Retina (tissue), 1 donor: ENCODE data around the gene HMGA1.
"Not testable (repeated sequence)": the region's sequence is repeated elsewhere in the genome, so short reads cannot be mapped to it uniquely, and the experiment has no call there.

Experiments
- DNase-seq: peaks from one replicate; pipeline ENCODE4 v3.0.0-alpha.2; 2016

Gene HMGA1

DNA sequence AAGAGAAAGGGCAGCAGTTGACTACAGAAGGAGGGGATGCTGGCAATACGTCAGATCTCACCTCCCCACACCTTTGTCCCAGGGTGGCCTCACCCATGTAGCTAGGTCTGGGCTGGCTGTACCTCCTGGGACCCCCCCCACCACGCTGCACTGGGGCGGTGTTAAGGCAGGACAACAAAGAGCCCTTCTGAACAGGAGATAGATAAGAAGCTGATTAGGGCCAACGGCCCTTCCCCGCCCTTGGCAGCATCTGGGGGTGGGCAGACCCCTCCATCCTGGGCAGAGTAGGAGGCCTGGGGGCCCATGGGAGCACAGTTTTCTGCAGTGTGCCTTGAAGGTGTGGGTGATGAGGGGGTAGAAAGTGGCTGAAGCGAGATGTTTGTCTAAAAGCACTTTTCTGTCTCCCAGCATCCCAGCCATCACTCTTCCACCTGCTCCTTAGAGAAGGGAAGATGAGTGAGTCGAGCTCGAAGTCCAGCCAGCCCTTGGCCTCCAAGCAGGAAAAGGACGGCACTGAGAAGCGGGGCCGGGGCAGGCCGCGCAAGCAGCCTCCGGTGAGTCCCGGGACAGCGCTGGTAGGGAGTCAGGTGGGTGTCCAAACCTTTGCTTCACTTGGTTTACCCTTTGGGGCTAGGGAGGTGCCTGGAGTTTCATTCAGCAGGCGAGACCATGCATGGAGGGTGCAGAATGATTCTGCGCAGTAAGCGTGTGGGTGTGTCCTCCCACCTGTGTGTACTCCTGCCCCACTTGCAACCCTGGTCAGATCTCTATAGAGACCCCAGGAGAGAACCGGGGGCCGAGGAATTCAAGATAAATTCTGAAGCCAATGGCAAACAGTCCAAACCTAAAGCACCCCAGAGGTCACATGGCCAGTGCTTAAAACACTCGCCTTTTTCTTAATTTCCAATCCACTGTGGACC, 3.9 kb downstream of the HMGA1 start:
- no peak for DNase-seq

GRCh38 chr6:34241351-34242215, 4.9 kb downstream of the HMGA1 start:
- no peak for DNase-seq

DNA sequence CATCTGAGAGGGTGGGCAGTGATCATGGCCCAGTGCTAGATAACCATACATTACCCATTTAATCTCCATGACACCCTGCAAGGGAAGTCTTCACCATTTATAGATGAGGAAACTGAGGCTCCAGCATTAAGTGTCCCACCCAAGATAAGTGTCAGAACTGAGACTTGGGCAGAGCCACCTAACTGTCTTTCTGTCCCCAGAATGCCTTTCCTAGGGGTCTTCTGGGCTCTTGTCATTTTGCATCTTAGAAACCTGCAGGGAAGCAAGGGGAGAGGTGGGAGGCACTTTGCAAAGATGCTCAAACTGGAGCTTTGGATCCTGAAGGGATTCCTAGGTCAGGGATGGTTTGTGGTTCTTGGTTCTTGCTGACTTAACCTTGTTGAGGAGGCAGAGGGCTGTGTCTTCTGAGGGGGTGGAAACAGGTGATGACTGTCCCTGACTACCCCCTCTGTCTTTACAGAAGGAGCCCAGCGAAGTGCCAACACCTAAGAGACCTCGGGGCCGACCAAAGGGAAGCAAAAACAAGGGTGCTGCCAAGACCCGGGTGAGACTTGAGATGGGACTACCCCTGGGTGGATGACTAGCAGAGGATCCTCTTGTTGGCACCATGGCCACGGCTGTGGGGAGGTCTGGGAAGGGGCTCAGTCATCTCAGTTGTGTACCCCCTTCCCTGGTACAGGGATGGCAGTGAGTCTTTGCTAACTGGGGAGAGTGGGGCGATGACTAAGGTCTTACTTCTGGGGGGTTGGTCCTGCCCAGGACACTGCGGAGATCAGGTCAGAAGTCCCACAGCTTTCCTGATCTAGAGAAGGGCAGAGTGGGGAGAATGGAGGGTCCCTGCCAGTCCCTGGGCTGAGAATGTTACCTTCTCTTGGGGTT, 5.8 kb downstream of the HMGA1 start:
- no peak for DNase-seq

- no peak for DNase-seq
These were observed 6.6 kb downstream of the HMGA1 start for GRCh38 chr6:34243131-34243771.

DNA sequence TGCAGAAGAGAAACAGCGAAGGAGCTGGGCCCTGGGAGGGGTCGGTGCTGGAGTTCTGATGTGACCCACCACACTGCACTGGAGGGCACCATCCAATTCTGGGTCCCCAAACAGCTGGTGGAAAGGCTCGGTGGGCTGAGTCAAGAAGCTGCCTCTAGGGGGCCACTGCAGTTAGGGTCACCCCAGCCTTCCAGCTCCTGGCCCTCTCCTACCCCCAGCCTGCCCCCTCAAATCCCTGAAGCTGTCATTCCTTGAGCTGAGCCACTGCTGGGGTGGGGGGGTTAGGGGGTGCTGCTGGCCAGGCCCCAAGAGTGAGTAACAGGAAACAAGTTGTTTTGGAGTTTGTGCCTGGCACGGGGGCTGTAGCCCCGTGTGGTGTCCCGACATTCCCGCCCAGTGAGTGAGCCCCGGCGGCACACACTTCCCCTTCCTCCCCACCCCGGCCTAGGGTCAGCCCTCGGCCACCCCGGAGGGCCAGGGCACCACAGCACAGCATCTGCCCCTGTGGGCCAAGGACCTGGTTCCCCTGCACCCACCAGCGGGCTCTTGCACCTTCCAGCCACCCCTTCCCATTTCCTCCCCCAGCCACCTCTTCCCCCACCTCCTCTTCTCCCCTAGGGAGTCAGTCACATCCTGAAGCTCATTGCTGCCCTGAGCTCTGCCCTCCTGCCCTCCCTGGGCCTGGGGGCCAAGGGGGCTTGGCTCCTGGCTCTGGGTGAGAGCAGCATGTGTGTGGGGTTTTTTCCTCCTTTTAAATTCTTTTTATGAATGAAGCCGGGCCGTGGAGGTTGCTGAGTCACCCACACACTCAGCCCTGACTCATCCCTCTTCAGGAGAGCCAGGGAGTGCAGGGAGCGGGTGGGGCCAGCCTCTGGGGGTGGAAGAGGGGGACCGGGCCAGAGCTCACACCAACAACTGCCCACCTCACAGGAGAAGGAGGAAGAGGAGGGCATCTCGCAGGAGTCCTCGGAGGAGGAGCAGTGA, 7.5 kb downstream of the HMGA1 start:
- DNase-seq: no peak

DNA sequence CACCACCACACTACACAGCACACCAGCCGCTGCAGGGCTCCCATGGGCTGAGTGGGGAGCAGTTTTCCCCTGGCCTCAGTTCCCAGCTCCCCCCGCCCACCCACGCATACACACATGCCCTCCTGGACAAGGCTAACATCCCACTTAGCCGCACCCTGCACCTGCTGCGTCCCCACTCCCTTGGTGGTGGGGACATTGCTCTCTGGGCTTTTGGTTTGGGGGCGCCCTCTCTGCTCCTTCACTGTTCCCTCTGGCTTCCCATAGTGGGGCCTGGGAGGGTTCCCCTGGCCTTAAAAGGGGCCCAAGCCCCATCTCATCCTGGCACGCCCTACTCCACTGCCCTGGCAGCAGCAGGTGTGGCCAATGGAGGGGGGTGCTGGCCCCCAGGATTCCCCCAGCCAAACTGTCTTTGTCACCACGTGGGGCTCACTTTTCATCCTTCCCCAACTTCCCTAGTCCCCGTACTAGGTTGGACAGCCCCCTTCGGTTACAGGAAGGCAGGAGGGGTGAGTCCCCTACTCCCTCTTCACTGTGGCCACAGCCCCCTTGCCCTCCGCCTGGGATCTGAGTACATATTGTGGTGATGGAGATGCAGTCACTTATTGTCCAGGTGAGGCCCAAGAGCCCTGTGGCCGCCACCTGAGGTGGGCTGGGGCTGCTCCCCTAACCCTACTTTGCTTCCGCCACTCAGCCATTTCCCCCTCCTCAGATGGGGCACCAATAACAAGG, 8.5 kb downstream of the HMGA1 start:
- DNase-seq: not testable (repeated sequence)

DNA sequence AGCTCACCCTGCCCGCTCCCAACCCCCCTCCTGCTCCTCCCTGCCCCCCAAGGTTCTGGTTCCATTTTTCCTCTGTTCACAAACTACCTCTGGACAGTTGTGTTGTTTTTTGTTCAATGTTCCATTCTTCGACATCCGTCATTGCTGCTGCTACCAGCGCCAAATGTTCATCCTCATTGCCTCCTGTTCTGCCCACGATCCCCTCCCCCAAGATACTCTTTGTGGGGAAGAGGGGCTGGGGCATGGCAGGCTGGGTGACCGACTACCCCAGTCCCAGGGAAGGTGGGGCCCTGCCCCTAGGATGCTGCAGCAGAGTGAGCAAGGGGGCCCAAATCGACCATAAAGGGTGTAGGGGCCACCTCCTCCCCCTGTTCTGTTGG, 9.1 kb downstream of the HMGA1 start:
- not testable (repeated sequence) for DNase-seq

- DNase-seq: no peak
These were observed 9.5 kb downstream of the HMGA1 start for GRCh38 chr6:34246249-34246562.

GRCh38 chr6:34246563-34247391, 10.1 kb downstream of the HMGA1 start:
- DNase-seq: peak; percentile 59

- DNase-seq: no peak
These were observed 11.0 kb downstream of the HMGA1 start for GRCh38 chr6:34247481-34248197.

DNA sequence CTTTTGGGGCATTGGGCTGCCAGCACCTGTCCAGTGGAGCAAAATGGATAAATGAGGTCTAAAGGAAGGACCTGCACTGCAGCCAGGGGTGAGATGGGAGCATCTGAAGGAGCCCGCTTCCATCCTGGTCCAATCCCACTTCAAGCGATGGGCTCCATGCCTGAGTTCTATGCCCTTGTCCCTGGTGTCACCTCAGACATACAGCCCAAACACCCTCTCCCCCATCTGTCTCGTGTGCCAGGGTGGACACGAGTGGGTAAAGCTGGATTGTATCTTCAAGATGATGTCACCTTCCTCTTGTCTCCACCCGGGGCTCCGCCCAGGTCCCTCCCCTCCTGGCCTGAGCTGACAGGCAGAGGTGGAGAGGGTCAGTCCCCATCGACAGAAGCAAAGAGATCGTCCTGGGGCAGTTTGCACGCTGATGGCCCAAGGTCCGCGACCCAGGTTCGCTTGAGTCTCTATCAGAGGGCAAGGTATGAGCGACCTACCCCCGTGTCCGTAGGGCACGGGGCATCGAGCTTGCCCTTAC, 11.6 kb downstream of the HMGA1 start:
- DNase-seq: no peak

- peak; percentile 96 for DNase-seq
These were observed 12.2 kb downstream of the HMGA1 start, which contains the start of gene SMIM29 for GRCh38 chr6:34248727-34249468. SMIM29 (minus strand) TSS chr6:34249006; CDS start chr6:34247791, 1,215 bp downstream.

GRCh38 chr6:34249469-34250261, 13.0 kb downstream of the HMGA1 start:
- no peak for DNase-seq

DNA sequence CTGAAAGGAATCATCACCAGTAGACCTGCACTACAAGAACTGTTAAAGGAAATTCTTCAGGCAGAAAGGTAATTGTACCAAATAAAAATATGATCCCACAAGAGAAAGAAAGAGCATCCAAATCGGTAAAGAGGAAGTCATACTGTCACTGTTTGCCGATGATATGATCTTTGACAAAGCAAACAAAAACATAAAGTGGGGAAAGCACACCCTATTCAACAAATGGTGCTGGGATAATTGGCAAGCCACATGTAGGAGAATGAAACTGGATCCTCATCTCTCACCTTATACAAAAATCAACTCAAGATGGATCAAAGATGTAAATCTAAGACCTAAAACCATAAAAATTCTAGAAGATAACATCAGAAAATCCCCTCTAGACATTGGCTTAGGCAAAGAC, 15.7 kb downstream of the HMGA1 start:
- not testable (repeated sequence) for DNase-seq

GRCh38 chr6:34259529-34260069, 22.9 kb downstream of the HMGA1 start:
- no peak for DNase-seq

- no peak for DNase-seq
These were observed 24.0 kb downstream of the HMGA1 start for GRCh38 chr6:34260576-34261267.
